Stomach (tissue), 9 donors: ENCODE measurements around the gene RPL12. TPM values are rescaled to one million over a fixed set of nuclear protein-coding genes. Genes with fewer than 3 reads are reported as not detected.

ENCODE experiments used
- DNase-seq, 2 donors: peaks; one replicate each; pipeline versions ENCODE4 v3.0.0 to v3.0.0-alpha.2; 2013 to 2019
- H3K27ac ChIP-seq, 5 donors: fragments of 200-600 bp in 4 of 5; sonication (generic) in 4 of 5; one replicate each; pipeline ENCODE4 v1.5.1; 2013 to 2019; ENCODE audit warnings: mild to moderate bottlenecking in 1 of 5, moderate library complexity in 1 of 5
- H3K27me3 ChIP-seq, 3 donors: fragments of 200-600 bp; sonication (generic); one replicate each; pipeline ENCODE4 v1.5.1; 2017 to 2019; ENCODE audit warnings: mixed run types in 1 of 3
- H3K36me3 ChIP-seq, 4 donors: fragments of 200-600 bp; sonication (generic); 1 replicate in 3 of 4; 2 replicates in 1 of 4; pipeline ENCODE4 v1.5.1; 2016 to 2019
- H3K4me1 ChIP-seq, 4 donors: fragments of 200-600 bp; sonication (generic); one replicate each; pipeline ENCODE4 v1.5.1; 2016 to 2019
- H3K4me3 ChIP-seq, 4 donors: fragments of 200-600 bp; sonication (generic) in 3 of 4; one replicate each; pipeline ENCODE4 v1.5.1; 2016 to 2019; ENCODE audit warnings: mild to moderate bottlenecking in 1 of 4
- H3K9me3 ChIP-seq, 4 donors: fragments of 200-600 bp; sonication (generic); one replicate each; pipeline ENCODE4 v1.5.1; 2016 to 2019
- EP300 ChIP-seq: sonication (generic); formaldehyde crosslinking; IDR thresholded peaks from one replicate; pipeline ENCODE4 v1.6.1; 2017; ENCODE audit warnings: antibody characterized with exemption
- POLR2A ChIP-seq, 4 donors: fragments of 450-650 bp; IDR thresholded peaks; one replicate each; pipeline ENCODE4 v1.6.1; 2016; ENCODE audit warnings: antibody characterized with exemption in 4 of 4, control low read depth in 2 of 4, mild to moderate bottlenecking in 1 of 4, moderate library complexity in 1 of 4
- POLR2AphosphoS5 ChIP-seq, 3 donors: sonication (generic); formaldehyde crosslinking; IDR thresholded peaks; one replicate each; pipeline ENCODE4 v1.6.1; 2016; ENCODE audit warnings: antibody characterized with exemption in 3 of 3
- WGBS, 5 donors: extraction: QIAGEN DNeasy Blood & Tissue Kit in 3 of 5; methylation state at CpG; one replicate each; pipeline versions ENCODE4 v1.1.5 to v1.1.7; 2013 to 2018; 5-methylcytosine and 5-hydroxymethylcytosine counted together
- intact Hi-C: fragments of 100-400 bp; cut with DNase I; formaldehyde crosslinking; loops from one replicate; pipeline ENCODE4 v1.15.1; 2023; ENCODE audit warnings: low total_unique reads
- polyA plus RNA-seq, 3 donors: library from polyadenylated mRNA; stranded (reverse); fragments of 200-250 nt; gene quantifications; one replicate each; pipeline ENCODE4 v1.2.3, GENCODE V29; 2013
- total RNA-seq, 5 donors: library from RNA; depleted of rRNA; stranded (reverse); fragments of >200 nt; gene quantifications; one replicate each; pipeline versions ENCODE4 v1.1.0 to v1.2.3, GENCODE V29; 2014 to 2016
- TF ChIP-seq, protein P1 (sequence below), 7 experiments: fragments of 450-650 bp in 4 of 7; fragments of 200-600 bp in 3 of 7; sonication (generic) in 3 of 7; IDR thresholded peaks; one replicate each; pipeline ENCODE4 v1.5.1; 2016 to 2019; ENCODE audit warnings: antibody characterized with exemption in 7 of 7, control low read depth in 2 of 7, mild to moderate bottlenecking in 1 of 7
- donor health status: healthy with polysubstance abuse.
- donor health status: Bipolar disorder and iron deficiency.
- donor health status: healthy.

Gene RPL12
- total and polyA plus RNA-seq, 8 donors, result 187 to 4,806 (median 1,566) TPM

DNA sequence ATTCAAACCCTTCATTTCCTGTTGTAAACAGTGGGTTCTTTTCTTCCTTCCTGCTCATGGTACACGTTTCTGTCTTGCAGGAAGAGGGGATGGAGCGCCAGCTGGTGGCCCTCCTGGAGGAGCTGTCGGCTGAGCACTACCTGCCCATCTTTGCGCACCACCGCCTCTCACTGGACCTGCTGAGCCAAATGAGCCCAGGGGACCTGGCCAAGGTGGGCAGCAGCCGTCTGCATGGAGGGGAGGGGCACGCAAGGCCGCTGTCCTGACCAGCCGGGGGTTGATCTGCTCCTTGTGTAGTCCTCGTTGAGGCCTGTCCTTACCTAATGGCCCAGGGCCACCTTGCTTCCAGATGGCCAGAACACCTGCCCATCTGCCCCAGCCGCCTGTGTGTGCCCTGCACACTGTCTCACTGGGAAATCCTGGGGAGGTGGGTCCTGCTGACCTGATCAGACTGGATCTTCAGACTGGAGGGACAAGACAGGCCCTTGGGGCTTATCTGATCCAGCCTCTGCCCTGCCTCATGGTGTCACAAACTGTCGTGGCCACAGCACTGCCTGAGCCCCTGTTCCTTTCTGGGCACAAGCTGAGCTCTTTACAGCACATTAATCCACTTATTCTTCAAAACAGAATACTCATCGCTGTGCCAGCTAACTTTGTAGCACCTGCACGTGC is 44.8 kb upstream of the RPL12 start:
- intact Hi-C loops, result no loop called here
- peaks cover 32 to 83% (median 81%) of the 10 kb centered on the region in 4 donors for H3K36me3 ChIP-seq
- no peak overlapping the region for H3K4me3 ChIP-seq
- 79 to 86% (median 83%) methylated on average over 9 to 14 of the region's 14 CpGs for WGBS, 5 donors
- no peak for DNase-seq
- H3K9me3 ChIP-seq, result no peaks in the 10 kb centered on the region
- H3K4me1 ChIP-seq, result peaks cover 10 to 25% (median 19%) of the 10 kb centered on the region in 4 donors
- TF ChIP-seq POLR2AphosphoS5 (IDR thresholded peaks at IDR 0.05) (no peak), POLR2A (IDR thresholded peaks at IDR 0.05) (no peak), EP300 (no peak)
- no peaks in the 10 kb centered on the region for H3K27me3 ChIP-seq
- peak overlapping the region in 3 of 5 donors; percentile 62 to 78 (median 72) for H3K27ac ChIP-seq

DNA sequence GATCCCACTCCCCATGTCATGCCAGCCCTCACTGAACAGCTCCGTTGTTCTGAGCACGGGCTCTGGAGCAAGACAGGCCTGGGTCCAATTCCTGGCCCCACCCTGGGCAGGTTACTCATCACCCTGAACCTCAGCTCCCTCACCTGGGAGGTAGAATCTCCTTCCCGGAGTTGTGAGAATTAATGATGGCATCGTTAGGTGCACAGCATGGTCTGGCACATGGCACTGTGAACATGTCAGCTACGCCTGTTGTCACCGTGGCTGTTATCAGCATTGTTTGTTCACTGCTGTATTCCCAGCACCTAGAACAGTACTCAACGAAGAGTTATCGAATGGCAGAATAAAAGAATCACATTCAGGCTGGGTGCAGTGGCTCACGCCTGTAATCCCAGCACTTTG is 43.1 kb upstream of the RPL12 start:
- no peaks in the 10 kb centered on the region for H3K9me3 ChIP-seq
- no peaks in the 10 kb centered on the region for H3K27me3 ChIP-seq
- DNase-seq, result no peak
- H3K36me3 ChIP-seq, result peaks cover 36 to 93% (median 87%) of the 10 kb centered on the region in 4 donors
- TF ChIP-seq POLR2A (IDR thresholded peaks at IDR 0.05), result no peak
- no peak for TF ChIP-seq POLR2AphosphoS5 (IDR thresholded peaks at IDR 0.05)
- no peak for TF ChIP-seq EP300
- TF ChIP-seq, protein P1, sequence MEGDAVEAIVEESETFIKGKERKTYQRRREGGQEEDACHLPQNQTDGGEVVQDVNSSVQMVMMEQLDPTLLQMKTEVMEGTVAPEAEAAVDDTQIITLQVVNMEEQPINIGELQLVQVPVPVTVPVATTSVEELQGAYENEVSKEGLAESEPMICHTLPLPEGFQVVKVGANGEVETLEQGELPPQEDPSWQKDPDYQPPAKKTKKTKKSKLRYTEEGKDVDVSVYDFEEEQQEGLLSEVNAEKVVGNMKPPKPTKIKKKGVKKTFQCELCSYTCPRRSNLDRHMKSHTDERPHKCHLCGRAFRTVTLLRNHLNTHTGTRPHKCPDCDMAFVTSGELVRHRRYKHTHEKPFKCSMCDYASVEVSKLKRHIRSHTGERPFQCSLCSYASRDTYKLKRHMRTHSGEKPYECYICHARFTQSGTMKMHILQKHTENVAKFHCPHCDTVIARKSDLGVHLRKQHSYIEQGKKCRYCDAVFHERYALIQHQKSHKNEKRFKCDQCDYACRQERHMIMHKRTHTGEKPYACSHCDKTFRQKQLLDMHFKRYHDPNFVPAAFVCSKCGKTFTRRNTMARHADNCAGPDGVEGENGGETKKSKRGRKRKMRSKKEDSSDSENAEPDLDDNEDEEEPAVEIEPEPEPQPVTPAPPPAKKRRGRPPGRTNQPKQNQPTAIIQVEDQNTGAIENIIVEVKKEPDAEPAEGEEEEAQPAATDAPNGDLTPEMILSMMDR (IDR thresholded peaks at IDR 0.05), result no peak
- WGBS, 5 donors, result 36 to 67% (median 46%) methylated on average over 7 to 9 of the region's 9 CpGs
- no peak overlapping the region for H3K4me3 ChIP-seq
- H3K27ac ChIP-seq, result peak overlapping the region in 4 of 5 donors; percentile 52 to 78 (median 67)
- H3K4me1 ChIP-seq, result peaks cover 10 to 25% (median 19%) of the 10 kb centered on the region in 4 donors
- intact Hi-C loops, result no loop called here

GRCh38 chr9:127493592-127494303 is 42.5 kb upstream of the RPL12 start:
- peaks cover 39 to 95% (median 91%) of the 10 kb centered on the region in 4 donors for H3K36me3 ChIP-seq

GRCh38 chr9:127492616-127493015 is 41.4 kb upstream of the RPL12 start:
- intact Hi-C loops, result no loop called here
- Histone ChIP-seq H3K4me1 (peaks cover 10 to 25% (median 19%) of the 10 kb centered on the region in 4 donors), H3K27ac (no peak overlapping the region), H3K4me3 (no peak overlapping the region), H3K36me3 (peaks cover 36 to 95% (median 91%) of the 10 kb centered on the region in 4 donors), H3K9me3 (no peaks in the 10 kb centered on the region), H3K27me3 (no peaks in the 10 kb centered on the region)
- TF ChIP-seq EP300 (no peak), POLR2A (IDR thresholded peaks at IDR 0.05) (no peak), POLR2AphosphoS5 (IDR thresholded peaks at IDR 0.05) (no peak)
- TF ChIP-seq, protein P1 (IDR thresholded peaks at IDR 0.05), result no peak
- DNase-seq, result no peak
- WGBS, 5 donors, result 73 to 84% (median 82%) methylated on average over 14 of the region's 14 CpGs

More at GRCh38 chr9:127493592-127494303, 42.5 kb upstream of the RPL12 start:
- no peak for DNase-seq
- WGBS, 5 donors, result 81 to 83% (median 83%) methylated on average over 11 to 22 of the region's 22 CpGs
- no peaks in the 10 kb centered on the region for H3K27me3 ChIP-seq
- TF ChIP-seq POLR2A (IDR thresholded peaks at IDR 0.05), result no peak
- TF ChIP-seq EP300, result no peak
- TF ChIP-seq POLR2AphosphoS5 (IDR thresholded peaks at IDR 0.05), result no peak
- TF ChIP-seq, protein P1 (IDR thresholded peaks at IDR 0.05), result no peak
- H3K4me1 ChIP-seq, result peaks cover 10 to 25% (median 19%) of the 10 kb centered on the region in 4 donors
- H3K27ac ChIP-seq, result peak overlapping the region in 3 of 5 donors; percentile 62 to 78 (median 72)
- intact Hi-C loops, result no loop called here
- H3K4me3 ChIP-seq, result no peak overlapping the region
- H3K9me3 ChIP-seq, result no peaks in the 10 kb centered on the region
